ENCODE results near the gene CDK5RAP2. TPM values are rescaled to one million over a fixed set of nuclear protein-coding genes. Genes with fewer than 3 reads are reported as not detected.
"Not testable (repeated sequence)": the region's sequence is repeated elsewhere in the genome, so short reads cannot be mapped to it uniquely, and the experiment has no call there.

CDK5RAP2 gene
- total RNA-seq, 1 donor from 2014 or later, result 26.8 TPM

DNA sequence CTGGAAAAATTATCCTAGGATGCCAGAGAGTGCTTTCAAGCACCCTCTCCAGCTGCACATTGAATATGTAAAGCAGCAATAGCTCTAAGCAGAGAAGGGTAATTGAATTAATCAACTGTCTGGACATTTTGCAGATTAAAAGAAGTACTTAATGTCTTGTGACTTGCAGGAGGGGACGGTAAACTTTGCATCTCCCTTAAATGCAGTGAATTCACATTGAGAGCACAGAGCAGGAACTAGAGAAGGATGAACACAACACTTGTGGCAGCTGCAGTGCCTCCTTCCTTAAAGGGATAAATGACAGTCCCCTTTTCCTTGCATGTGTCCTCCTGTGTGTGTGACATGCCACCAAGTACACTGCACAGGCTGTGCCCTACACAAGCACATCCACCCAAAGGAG, 7.4 kb upstream of the CDK5RAP2 start:
- DNase-seq, result no peak

DNA sequence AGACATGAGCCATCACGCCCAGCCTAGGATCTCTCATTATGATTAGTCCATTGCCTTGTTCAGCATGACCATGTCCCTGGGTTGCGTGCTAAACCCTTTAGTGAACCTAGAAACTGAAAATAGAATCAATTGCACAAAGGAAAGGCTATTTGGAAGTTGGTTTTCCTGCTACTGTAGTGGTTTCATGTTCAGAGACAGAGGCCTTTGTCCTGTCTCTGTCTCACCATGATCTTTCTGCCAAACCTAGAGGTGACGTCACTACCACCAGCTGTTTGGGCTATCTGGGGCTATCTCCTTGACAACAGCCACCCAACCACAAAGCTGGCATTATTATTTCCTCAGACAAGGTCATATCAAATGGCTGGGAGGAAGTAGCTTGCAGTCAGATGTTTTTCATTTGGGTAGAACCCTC, 4.0 kb upstream of the CDK5RAP2 start:
- peak; percentile 71 for DNase-seq

DNA sequence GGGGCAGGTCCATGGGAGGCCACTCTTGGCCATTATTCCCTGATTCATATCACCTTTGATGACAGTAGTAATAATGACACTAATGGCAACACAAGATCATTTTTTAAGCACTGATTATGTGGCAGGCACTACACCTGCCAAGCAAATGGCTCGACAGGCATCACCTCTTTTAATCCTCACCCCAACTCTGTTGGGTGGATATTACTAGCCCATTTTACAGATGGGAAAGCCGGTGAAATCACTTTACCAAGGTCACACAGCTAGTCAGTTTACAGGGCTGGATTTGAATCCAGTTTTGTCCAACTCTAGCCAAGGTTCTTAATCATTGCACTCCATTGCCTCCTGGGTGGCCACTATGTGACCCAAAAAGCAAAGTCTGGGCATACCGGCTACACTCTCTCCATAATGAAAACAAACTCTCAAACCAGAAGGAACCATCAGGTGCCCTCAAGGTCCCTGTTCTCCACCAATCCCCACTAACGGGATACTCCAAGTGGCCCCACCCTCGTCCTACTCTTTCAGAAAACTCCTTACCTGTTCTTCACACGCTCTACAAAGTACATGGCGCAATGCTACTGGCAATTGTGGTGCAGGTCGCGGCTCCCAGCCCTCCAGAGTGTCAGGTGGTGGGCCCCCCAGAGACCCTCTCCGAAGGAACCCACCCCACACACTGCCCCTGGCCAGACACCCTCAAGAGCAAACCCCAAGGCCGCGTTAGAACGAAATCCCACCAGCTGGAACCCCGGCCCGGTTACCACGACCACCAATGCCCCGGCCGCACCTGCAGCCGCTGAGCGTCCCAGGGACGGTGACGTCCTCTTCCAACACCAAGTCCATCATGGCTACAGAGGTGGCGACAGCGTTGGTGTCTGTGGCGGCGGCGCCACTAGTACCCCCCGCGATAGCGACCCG, 572 bp downstream of the CDK5RAP2 start:
- no peak for DNase-seq

DNA sequence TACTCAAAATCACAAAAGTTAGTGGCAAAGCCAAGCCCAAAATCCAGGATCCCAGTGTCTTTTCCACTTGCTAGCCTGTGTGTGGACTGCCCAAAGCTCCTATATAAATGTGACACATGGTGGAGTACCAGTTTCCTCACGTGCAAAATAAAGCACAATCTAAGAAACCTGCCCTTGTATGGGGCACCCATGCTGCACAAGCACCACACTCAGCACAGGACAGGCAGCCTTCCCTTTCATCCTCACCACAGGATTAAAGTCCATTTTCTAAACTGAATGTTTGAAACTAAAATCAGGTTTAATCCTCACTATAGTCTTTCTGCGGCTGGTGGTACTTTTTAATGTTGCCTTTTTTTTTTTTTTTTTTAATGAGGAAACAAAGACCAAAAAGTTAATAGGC, 5.5 kb downstream of the CDK5RAP2 start:
- DNase-seq, result no peak

DNA sequence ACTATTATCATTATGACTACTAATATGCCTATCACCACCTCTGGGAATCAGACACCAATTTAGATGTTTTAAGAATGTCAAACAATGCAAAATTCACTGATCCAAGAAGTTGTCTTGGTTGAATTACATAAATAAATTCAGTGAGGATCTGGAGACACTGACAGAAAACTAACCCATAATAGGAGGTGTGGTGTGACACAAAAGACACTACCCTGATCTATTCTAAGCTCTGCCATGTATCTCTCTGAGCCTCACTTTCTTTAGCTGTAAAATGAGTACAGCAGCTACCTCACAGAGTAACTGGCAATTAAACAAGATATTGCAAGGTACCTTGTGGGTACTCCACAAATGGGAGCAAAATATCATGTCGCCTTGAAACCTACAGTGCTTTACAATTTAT, 7.5 kb downstream of the CDK5RAP2 start:
- DNase-seq, result no peak

DNA sequence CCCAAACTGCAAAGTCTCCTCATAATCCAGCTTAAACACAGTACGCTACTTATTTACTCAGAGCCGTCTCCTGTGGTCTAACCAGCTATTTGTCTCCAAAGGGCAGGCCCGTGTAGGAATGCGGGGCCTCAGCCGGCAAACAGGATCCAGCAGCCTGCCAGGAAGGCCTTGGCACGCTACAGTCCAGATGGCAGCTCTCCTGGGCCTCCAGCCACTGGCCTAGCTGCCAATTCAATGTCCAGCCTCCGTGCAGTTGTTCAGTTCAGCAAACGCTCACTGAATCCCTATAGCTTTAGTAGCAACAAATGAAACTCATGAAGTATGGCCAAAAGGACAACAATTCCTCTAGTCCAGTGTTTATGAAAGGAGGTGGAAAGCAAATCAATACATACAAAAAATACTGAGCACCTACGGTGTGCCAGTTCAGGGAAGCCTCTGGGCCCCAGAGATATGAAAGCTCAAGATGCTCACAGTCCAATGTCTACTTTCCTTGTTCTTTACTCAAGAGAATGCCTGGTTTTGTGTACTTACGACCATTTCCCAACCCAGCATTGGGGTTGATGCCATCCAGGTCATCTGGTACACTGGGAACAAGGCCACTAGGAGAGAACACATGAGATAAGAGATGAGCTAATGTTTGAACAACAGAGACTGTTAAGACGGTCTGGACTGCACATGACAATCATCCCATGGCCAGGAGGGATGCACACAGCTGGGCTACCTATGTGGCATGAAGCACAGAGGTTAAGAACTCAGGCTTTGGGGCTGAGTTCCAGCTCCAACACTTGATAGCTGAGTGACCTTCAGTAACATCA, 8.3 kb downstream of the CDK5RAP2 start:
- peak; percentile 69 for DNase-seq

DNA sequence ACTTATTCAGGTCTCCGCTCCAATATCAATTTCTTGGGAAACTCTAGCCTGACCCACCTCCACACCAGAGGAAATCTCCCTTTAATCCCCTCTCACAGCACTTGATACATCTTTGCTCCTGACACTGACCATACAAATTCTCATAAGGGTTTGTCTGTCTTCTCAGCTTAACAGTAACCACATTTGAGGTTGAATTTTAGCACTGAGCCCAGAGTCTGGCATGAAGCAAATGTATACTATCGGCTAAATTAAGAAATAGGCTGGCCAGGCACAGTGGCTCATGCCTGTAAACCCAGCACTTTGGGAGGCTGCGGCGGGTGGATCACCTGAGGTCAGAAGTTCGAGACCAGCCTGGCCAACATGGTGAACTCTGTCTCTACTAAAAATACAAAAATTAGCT, 9.7 kb downstream of the CDK5RAP2 start:
- DNase-seq, result no peak

DNA sequence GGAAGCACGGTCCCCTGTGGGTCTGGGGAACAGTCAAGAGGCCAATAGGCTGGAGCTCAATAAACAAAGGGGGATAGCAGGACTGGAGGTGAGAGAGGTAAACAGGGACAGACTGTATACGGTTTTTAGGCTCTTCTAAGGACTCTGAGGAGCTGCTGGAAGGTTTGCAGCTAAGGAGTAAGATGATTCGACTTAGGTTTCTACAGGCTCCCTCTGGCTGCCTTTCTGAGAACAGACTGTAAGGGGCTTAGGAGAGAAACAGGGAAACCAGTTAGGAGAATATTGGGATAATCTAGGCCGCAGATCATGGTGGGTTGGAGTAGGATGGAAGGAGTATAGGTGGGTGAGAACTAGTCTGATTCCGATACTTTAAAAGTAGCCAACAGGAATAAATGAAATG, 10.4 kb downstream of the CDK5RAP2 start:
- DNase-seq, result no peak

DNA sequence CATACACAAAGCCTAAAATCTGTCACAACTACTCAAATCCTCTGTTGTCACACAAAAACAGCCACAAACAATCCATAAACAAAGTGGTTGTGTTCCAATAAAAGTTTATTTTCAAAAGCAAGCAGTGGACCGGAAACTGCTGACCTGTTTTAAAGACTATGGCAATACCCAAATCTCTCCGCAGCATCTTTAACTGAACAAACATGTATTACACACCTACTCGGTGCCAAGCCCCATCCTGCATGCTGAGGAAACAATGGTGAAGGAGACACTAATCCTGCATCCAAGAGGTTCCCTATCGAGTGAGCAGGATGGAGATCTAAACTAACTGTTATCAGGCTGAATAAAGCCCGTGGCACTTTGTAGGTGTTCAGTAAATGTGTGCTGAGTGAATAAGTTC, 11.2 kb downstream of the CDK5RAP2 start:
- no peak for DNase-seq

DNA sequence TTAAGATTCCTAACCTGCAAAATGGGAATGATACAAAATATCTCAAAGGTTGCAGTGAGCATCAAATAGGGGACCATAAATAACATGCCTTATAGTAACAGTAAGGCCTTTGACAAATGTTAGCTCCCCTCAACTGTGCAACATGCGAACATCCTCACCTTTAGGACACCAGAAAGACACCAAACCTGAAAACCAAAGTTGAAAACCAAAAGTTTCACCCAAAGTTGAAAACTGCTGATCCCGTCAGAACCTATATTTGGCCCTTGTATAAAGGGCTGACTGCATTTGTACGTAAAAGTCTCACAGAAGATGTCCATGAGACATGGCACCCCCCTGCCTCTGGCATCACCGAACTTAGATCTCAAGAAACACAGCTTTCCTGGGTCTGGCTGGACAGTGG, 12.1 kb downstream of the CDK5RAP2 start:
- no peak for DNase-seq

DNA sequence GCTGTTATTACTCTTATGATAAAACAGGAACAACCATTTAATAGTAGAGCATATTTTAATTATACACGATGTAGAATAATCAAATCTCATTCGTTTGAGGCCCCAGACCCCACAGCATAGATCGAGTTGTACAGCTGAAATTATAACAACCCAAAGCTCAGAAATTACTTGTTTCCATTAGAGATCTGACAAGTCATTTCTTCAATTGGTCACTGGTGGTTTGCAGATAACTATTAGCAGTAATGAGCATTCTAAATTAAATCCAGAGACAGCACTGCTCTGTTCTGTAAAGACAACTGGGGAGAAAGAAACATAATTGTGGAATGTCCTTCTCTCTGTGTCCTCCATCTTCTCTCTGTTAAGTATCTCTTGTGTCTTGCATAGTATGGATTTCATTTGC, 12.9 kb downstream of the CDK5RAP2 start:
- no peak for DNase-seq

DNA sequence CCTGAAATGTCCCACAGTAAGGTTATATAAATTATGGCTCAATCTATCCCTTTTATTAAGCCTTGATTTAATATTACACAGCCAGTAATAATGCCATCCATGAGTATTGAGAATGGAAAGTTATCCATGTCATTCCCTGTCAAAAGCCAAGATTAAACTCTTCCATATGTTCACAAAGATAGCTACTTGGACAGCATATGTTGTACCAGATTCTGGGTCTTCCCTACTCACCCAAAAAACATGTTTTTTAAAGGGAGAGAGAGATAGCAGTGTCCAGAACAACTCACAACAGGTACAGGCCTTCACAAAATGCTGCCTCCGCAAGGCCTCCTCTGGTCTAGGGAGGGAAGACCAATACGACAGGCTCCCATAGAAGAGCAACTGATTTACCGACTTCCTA, 15.4 kb downstream of the CDK5RAP2 start:
- no peak for DNase-seq

DNA sequence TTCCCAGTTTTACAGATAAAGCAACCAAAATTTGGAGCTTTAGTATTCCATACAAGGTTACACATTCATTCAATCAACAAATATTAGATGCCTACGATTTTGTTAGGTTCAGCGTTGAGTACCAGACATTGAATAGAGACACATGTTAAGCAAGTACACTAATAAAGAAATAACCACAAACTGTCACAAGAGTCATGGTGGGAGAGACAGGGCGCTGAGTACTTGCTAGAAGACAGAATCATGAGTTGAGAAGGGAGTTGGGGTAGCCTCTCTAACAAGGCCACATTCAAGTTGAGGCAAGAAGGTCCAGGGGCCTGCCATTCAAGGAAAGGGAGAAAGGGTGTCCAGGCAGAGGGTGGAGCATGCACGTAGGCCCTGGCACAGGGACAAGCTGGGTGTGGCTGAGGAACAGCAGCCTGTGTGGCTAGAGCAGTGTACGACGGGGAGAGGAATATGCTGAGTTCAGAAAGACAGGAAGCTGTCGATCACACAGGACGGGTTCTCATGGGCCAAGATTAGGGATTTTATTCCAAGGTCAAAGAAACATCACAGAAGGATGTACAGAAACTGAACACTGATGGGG, 17.0 kb downstream of the CDK5RAP2 start:
- DNase-seq, result no peak

DNA sequence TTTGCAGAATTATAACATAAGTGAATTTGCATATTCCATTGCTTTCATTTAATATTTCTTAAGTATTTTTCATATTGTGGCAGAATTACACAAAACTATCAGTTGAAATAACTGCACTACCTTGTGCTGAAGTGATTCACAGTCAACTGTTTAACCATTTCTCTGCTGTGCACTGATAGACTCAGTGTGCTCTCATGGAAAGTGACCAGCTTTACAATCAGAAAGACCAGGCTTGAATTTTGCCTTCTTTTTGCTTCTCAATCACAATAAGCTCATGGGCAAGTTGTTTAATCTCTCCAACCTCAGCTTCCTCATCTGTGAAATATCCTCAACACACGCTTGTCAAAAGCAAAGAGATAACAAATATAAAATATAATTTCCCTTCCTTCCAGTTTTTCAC, 18.3 kb downstream of the CDK5RAP2 start:
- no peak for DNase-seq

DNA sequence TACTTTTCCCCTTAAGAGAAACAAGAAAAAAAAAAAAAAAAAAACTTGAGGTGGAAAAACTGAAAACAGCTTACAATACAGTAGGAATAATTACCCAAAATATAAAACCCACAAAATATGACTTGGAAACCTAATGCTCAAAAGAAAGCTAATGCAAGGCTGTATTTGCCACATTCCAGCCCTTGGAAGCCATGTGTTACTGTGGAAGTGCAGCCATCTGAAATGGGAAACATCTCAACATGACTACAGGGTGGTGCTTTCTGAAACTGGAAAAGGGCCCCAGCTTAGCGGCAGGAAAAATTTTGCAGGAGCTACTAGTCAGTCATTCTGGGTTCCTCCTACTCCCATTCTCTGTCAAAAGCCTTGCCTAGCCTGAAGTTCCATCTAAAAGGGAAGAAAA, 20.4 kb downstream of the CDK5RAP2 start:
- no peak for DNase-seq

DNA sequence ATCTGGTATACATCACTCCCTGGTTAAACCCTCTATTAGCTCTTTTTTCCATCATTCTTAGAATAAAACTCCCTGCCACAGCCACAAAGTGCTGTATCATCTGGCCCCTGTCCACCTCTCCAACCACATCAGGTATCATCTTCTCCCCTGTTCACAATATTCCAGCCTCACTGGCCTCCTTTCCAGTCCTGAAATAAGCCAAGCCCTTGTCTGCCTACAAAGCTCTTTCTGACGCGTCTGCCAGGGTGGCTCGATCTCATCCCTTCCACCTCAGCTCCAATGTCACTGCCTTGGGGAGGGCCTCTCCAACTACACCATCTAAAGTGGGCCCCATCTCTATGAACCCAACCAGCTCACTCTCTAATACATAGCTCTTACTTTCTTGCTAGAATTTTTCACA, 21.5 kb downstream of the CDK5RAP2 start:
- no peak for DNase-seq

DNA sequence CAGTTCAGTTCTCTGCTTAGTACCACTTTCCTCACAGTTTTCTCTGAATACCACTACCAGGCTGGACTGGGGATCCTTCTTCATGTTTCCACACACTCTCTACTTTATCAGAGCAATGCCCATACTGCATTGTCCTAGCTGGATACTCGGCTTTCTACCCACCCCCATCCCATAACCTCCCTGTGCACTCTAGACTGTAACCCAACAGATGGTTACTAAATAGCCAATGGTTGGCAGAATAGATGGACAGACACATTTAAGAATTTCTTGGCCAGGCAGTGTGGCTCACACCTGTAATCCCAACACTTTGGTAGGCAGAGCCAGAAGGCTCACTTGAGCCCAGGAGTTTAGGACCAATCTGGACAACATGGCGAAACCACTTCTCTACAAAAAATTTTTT, 22.8 kb downstream of the CDK5RAP2 start:
- DNase-seq, result no peak

DNA sequence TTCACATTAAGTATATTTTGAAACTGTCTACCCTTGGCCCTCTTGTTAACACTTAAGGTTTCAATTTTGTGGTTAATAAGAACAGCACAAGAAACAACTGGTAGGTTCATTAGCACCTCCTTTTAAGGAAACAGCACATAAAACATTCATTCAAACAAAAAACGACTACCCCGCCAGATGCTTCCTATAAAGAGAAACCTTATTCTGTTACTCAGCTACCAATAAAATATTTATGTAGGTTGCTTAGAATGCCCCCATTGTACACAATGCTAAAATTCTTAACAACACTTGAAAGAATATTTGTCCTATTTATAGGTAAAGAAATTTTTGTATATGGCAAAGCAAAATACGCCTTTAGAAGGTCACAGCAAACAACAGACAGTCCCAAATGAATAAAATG, 23.2 kb downstream of the CDK5RAP2 start:
- DNase-seq, result no peak

DNA sequence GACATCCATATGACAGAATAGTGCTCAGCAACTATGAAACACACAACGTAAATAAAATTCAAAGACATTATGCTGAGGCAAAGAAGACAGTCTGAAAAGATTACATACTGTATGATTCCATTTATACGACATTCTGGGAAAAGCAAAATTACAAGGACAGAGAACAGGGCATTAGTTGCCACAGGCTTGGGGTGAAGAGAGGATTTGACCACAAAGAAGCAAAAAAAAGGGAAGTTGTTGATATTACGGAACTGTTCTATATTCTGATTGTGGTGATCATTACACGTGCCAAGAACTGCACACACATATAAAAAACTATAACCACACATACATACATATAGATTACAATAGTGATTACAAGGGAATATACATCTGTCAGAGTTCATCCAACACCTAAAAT, 24.1 kb downstream of the CDK5RAP2 start:
- no peak for DNase-seq

DNA sequence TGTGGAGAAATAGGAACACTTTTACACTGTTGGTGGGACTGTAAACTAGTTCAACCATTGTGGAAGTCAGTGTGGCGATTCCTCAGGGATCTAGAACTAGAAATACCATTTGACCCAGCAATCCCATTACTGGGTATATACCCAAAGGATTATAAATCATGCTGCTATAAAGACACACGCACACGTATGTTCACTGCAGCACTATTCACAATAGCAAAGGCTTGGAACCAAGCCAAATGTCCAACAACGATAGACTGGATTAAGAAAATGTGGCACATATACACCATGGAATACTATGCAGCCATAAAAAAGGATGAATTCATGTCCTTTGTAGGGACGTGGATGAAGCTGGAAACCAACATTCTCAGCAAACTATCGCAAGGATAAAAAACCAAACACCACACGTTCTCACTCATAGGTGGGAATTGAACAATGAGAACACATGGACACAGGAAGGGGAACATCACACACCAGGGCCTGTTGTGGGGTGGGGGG, 27.7 kb downstream of the CDK5RAP2 start:
- DNase-seq, result not testable (repeated sequence)

DNA sequence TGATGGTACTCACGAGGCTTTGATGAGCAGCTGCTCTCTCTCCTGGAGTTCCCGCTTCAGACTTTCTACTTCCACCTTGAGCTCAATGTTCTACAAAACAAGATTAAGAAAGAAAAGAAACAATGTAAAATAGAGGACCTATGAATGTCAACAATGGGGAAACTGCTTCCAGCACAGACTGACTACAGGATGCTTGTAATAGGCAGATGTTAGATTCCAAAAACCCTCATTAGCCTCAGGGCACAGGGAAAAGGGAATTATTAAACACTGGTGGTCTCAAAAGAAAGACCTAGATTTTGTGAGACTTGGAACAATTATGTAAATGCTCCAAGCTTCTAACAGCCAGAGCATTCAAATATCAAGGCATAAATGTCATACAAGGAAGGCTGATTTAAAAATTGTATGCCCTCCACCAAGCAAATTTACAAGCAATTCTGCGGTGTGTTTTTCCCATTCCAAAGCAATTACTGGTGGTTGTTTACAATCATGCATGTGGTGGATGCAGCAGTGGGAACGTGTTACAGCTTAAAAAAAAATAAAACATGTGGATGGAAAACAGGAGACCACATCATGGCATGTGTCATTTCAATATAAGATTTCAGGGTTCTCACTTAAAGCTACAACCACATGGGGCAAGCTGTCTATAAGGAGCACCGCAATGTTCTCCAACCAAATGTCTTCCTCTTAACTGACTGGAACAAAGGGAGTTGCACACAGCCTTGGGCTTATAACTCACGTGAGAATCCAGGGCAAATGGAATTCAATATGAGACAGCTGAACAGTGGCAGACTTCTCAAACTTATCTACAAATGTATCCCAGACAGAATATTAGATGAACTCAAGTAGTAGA, 34.0 kb downstream of the CDK5RAP2 start:
- no peak for DNase-seq

DNA sequence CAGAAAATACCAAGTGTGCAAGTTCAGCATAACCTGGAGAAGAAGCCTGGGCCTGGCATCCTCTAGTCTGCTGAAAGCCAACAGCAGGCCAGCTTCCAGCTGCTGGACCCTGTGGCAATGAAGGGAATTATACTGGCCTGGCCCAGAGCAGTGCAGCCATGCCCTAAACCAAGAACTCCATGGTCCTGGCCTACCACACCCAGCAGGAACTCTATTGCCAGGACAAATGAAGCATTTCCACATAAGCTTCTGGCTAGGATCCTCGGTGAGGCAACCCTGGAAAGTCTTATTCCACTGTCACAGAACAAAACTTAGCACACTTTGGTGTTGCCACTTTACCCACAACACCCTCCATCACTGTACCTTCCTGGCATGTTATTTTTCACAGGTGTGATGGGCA, 35.5 kb downstream of the CDK5RAP2 start:
- DNase-seq, result no peak
